Small intestine (tissue), 7 donors: Measurements from ENCODE around the gene PELI2. TPM values are rescaled to one million over a fixed set of nuclear protein-coding genes. Genes with fewer than 3 reads are reported as not detected.

ENCODE experiments used
- DNase-seq, 2 donors: peaks; one replicate each; pipeline versions ENCODE4 v3.0.0 to v3.0.0-alpha.2; 2013
- FAIRE-seq: peaks from 2 replicates; lab custom pipeline; 2012; peaks lifted over from hg19 to GRCh38; lab: Jason Lieb, UNC
- H3K27ac ChIP-seq, 3 donors: one replicate each; pipeline ENCODE4 v1.5.1; 2013; ENCODE audit warnings: low read length in 2 of 3, mild to moderate bottlenecking in 2 of 3, control low read depth in 1 of 3, inconsistent platforms in 1 of 3, low read depth in 1 of 3, moderate library complexity in 1 of 3
- H3K27me3 ChIP-seq, 3 donors: one replicate each; pipeline ENCODE4 v1.6.1; 2013; ENCODE audit warnings: low read length in 3 of 3, inconsistent platforms in 1 of 3; ENCODE audit not compliant: control insufficient read depth in 3 of 3, insufficient read depth in 3 of 3
- H3K36me3 ChIP-seq, 3 donors: one replicate each; pipeline ENCODE4 v1.6.1; 2013; ENCODE audit warnings: low read length in 3 of 3, inconsistent platforms in 1 of 3, low read depth in 1 of 3, mild to moderate bottlenecking in 1 of 3, moderate library complexity in 1 of 3; ENCODE audit not compliant: control insufficient read depth in 3 of 3, insufficient read depth in 2 of 3
- H3K4me1 ChIP-seq, 3 donors: one replicate each; pipeline ENCODE4 v1.6.1; 2013; ENCODE audit warnings: low read length in 2 of 3, inconsistent platforms in 1 of 3, low read depth in 1 of 3, mild to moderate bottlenecking in 1 of 3, moderate library complexity in 1 of 3; ENCODE audit not compliant: control insufficient read depth in 3 of 3, insufficient read depth in 2 of 3
- H3K4me3 ChIP-seq, 3 donors: one replicate each; pipeline ENCODE4 v1.5.1; 2013; ENCODE audit warnings: low read length in 3 of 3, control low read depth in 1 of 3, inconsistent platforms in 1 of 3, low read depth in 1 of 3, mild to moderate bottlenecking in 1 of 3, moderate library complexity in 1 of 3
- H3K9me3 ChIP-seq, 2 donors: one replicate each; pipeline ENCODE4 v1.6.1; 2013; ENCODE audit warnings: low read depth in 1 of 2, low read length in 1 of 2; ENCODE audit not compliant: control insufficient read depth in 2 of 2, insufficient read depth in 1 of 2
- WGBS, 3 donors: extraction: QIAGEN DNeasy Blood & Tissue Kit; methylation state at CpG; one replicate each; pipeline ENCODE4 v1.1.7; 2013; 5-methylcytosine and 5-hydroxymethylcytosine counted together
- polyA plus RNA-seq, 4 donors: library from polyadenylated mRNA; stranded (reverse) in 3 of 4; unstranded in 1 of 4; fragments of 200-250 nt in 3 of 4; fragments of 120-200 nt in 1 of 4; gene quantifications; one replicate each; pipeline versions ENCODE4 v1.2.1 to v1.2.3, GENCODE V29; 2013
- donor health status: healthy with polysubstance abuse.
- donor health status: control.
- donor health status: control.
- donor health status: Bipolar disorder and iron deficiency.
- donor health status: healthy.

The PELI2 gene
- polyA plus RNA-seq, 4 donors = 4.4 to 19.5 (median 8.9) TPM

DNA sequence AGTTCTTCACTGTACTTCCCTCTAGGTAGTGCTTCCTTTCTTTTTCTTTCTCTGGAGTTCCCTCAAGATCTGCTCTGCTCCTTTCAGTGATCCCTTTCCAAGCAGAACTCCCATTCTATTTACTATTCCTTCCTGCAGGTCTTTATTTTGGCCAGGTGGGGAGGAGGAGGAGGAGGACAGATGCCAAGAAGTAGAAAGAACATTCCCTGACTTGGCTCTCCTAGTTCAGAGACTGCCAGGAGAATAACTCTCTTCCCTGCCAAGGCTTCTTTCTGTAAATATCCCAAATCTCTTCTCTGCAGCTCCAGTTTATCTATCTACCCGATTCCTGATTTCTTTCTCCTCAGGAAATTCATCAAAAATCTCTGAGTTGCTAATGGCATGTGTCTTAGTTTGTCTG is 231.7 kb downstream of the PELI2 start:
- no peak overlapping the region for H3K4me3 ChIP-seq
- no peaks in the 10 kb centered on the region for H3K4me1 ChIP-seq
- H3K36me3 ChIP-seq = peaks cover 0 to 2% (median 0%) of the 10 kb centered on the region in 3 donors
- no peak overlapping the region for H3K27ac ChIP-seq
- DNase-seq = no peak
- no peaks in the 10 kb centered on the region for H3K27me3 ChIP-seq
- FAIRE-seq = no peak
- peaks cover 0 to 11% of the 10 kb centered on the region in 2 donors for H3K9me3 ChIP-seq
- WGBS, 3 donors = 77 to 82% (median 81%) methylated on average over 1 of the region's 1 CpG
